Tongue (tissue), 2 donors: Measurements from ENCODE around the gene ASGR2. TPM values are rescaled to one million over a fixed set of nuclear protein-coding genes. Genes with fewer than 3 reads are reported as not detected.
"Not testable (repeated sequence)": the region's sequence is repeated elsewhere in the genome, so short reads cannot be mapped to it uniquely, and the experiment has no call there.

Experiments used
- DNase-seq: peaks from one replicate; pipeline ENCODE4 v3.0.0-alpha.2; 2015
- total RNA-seq: library from RNA; depleted of rRNA; stranded (reverse); fragments of >200 nt; gene quantifications from one replicate; pipeline ENCODE4 v1.2.3, GENCODE V29; 2014

The ASGR2 gene
- total RNA-seq, 1 donor from 2014 or later = not detected

GRCh38 chr17:7098802-7099459, 15.7 kb downstream of the ASGR2 start:
- no peak for DNase-seq

- DNase-seq = no peak
Observed at GRCh38 chr17:7097940-7098339, 16.7 kb downstream of the ASGR2 start.

- no peak for DNase-seq
Observed at GRCh38 chr17:7095625-7096024, 19.0 kb downstream of the ASGR2 start.

- no peak for DNase-seq
Observed at GRCh38 chr17:7094652-7095019, 20.0 kb downstream of the ASGR2 start.

GRCh38 chr17:7091311-7092005, 23.2 kb downstream of the ASGR2 start:
- not testable (repeated sequence) for DNase-seq

GRCh38 chr17:7089570-7089969, 25.1 kb downstream of the ASGR2 start:
- DNase-seq = not testable (repeated sequence)

- DNase-seq = peak; percentile 46
Observed at GRCh38 chr17:7088442-7088841, 26.2 kb downstream of the ASGR2 start.

- DNase-seq = no peak
Observed at GRCh38 chr17:7084088-7084487, 30.5 kb downstream of the ASGR2 start.

GRCh38 chr17:7083592-7083991, 31.0 kb downstream of the ASGR2 start:
- DNase-seq = no peak

GRCh38 chr17:7081341-7082062, 33.1 kb downstream of the ASGR2 start:
- no peak for DNase-seq

GRCh38 chr17:7080456-7081041, 34.1 kb downstream of the ASGR2 start:
- DNase-seq = peak; percentile 20

GRCh38 chr17:7079581-7080455, 34.8 kb downstream of the ASGR2 start, which contains the start of gene CLEC10A:
Gene CLEC10A (minus strand): TSS chr17:7080251. CDS start chr17:7078812, 1,439 bp downstream.
- no peak for DNase-seq

- DNase-seq = no peak
Observed at GRCh38 chr17:7078711-7079110, 35.9 kb downstream of the ASGR2 start.

GRCh38 chr17:7077911-7078546, 36.6 kb downstream of the ASGR2 start:
- DNase-seq = no peak

GRCh38 chr17:7074931-7075330, 39.7 kb downstream of the ASGR2 start:
- no peak for DNase-seq

GRCh38 chr17:7072406-7072805, 42.2 kb downstream of the ASGR2 start:
- no peak for DNase-seq

- no peak for DNase-seq
Observed at GRCh38 chr17:7070712-7071111, 43.9 kb downstream of the ASGR2 start.

- no peak for DNase-seq
Observed at GRCh38 chr17:7068268-7068667, 46.4 kb downstream of the ASGR2 start.

- DNase-seq = no peak
Observed at GRCh38 chr17:7067198-7067597, 47.4 kb downstream of the ASGR2 start.

- peak; percentile 87 for DNase-seq
Observed at GRCh38 chr17:7064261-7064660, 50.4 kb downstream of the ASGR2 start.

- DNase-seq = no peak
Observed at GRCh38 chr17:7063518-7064094, 51.0 kb downstream of the ASGR2 start.
